Anterior cingulate cortex (tissue), 58 donors: Measurements from ENCODE around the gene GLE1.
"Not testable (repeated sequence)": the region's sequence is repeated elsewhere in the genome, so short reads cannot be mapped to it uniquely, and the experiment has no call there.

Experiments
- DNase-seq, 58 donors: peaks; one replicate each; lab custom pipeline; 2025; lab: John Stamatoyannopoulos, UW

GLE1 gene

GRCh38 chr9:128495804-128496417 lies 8.6 kb upstream of the GLE1 start:
- DNase-seq = no peak

- peak in 33 of 58 donors; percentile 6 to 85 (median 37) for DNase-seq
Observed at GRCh38 chr9:128497824-128498610, 6.5 kb upstream of the GLE1 start.

GRCh38 chr9:128498911-128499310 lies 5.6 kb upstream of the GLE1 start:
- DNase-seq = no peak

GRCh38 chr9:128499920-128500319 lies 4.6 kb upstream of the GLE1 start:
- no peak for DNase-seq

GRCh38 chr9:128503415-128503825 lies 1.1 kb upstream of the GLE1 start:
- DNase-seq = not testable (repeated sequence)

GRCh38 chr9:128503870-128504269 lies 649 bp upstream of the GLE1 start:
- DNase-seq = no peak

- DNase-seq = no peak
Observed at GRCh38 chr9:128505414-128505765, 871 bp downstream of the GLE1 start.

GRCh38 chr9:128505906-128506305 lies 1.4 kb downstream of the GLE1 start:
- not testable (repeated sequence) for DNase-seq

- no peak for DNase-seq
Observed at GRCh38 chr9:128512820-128513219, 8.3 kb downstream of the GLE1 start.

GRCh38 chr9:128521956-128522355 lies 17.4 kb downstream of the GLE1 start:
- no peak for DNase-seq

GRCh38 chr9:128523199-128523925 lies 18.8 kb downstream of the GLE1 start:
- peak in 23 of 58 donors; percentile 4 to 47 (median 15) for DNase-seq

- no peak for DNase-seq
Observed at GRCh38 chr9:128526720-128527119, 22.2 kb downstream of the GLE1 start.

- DNase-seq = no peak
Observed at GRCh38 chr9:128528445-128529160, 24.1 kb downstream of the GLE1 start.

GRCh38 chr9:128529191-128529590 lies 24.7 kb downstream of the GLE1 start:
- DNase-seq = no peak

- no peak for DNase-seq
Observed at GRCh38 chr9:128532581-128532980, 28.1 kb downstream of the GLE1 start.

- no peak for DNase-seq
Observed at GRCh38 chr9:128540634-128541360, 36.3 kb downstream of the GLE1 start.

GRCh38 chr9:128546504-128546903 lies 42.0 kb downstream of the GLE1 start:
- no peak for DNase-seq

GRCh38 chr9:128548876-128549275 lies 44.4 kb downstream of the GLE1 start:
- DNase-seq = no peak

- DNase-seq = peak in 24 of 58 donors; percentile 4 to 77 (median 20)
Observed at GRCh38 chr9:128550226-128550625, 45.7 kb downstream of the GLE1 start.
